Breast epithelium (tissue), 3 donors: ENCODE data around the gene EFNA5.

Source experiments
- CTCF ChIP-seq, 3 donors: fragments of 450-650 bp; IDR thresholded peaks; one replicate each; pipeline ENCODE4 v1.5.1; 2016 to 2017; ENCODE audit warnings: antibody characterized with exemption in 3 of 3, mild to moderate bottlenecking in 3 of 3, moderate library complexity in 3 of 3
- POLR2AphosphoS5 ChIP-seq, 3 donors: sonication (generic); formaldehyde crosslinking; IDR thresholded peaks; one replicate each; pipeline ENCODE4 v1.6.1; 2017; ENCODE audit warnings: antibody characterized with exemption in 3 of 3

DNA sequence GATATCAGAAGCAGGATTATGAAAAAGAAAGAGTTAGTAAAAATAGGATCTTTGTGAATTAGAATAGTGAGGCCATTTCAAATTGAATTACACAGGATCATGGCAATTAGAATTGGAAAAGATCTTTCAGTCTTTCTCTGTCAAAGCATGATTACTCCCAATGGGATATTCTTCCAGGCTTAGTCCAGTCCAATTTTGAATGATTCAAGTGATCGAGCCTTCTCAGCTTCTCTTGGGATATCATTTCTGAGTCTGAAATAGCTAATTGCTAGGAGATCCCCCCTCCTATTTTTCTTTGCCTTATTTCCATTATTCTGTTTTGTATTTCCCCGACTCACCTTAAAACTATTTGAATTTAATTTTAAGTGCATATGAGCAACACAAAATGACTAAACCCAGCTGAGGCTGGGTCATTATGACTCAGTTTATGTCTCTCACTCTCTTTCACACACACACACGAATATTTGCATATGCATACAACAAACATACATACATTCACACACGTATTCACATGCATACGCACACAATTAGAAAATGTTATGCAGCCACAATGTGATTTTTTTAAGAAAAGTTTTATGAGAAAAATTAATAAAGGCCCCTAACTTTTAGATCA, 34.8 kb upstream of the EFNA5 start:
- no peak for TF ChIP-seq CTCF (IDR thresholded peaks at IDR 0.05)
- TF ChIP-seq POLR2AphosphoS5 (IDR thresholded peaks at IDR 0.05): no peak
